Suppressor macrophage treated with lipopolysaccharide for 4 hours (primary cell): ENCODE data around the gene MEG3.

ENCODE experiments used
- DNase-seq: peaks from one replicate; pipeline ENCODE4 v3.0.0-alpha.2; 2020

The MEG3 gene

DNA sequence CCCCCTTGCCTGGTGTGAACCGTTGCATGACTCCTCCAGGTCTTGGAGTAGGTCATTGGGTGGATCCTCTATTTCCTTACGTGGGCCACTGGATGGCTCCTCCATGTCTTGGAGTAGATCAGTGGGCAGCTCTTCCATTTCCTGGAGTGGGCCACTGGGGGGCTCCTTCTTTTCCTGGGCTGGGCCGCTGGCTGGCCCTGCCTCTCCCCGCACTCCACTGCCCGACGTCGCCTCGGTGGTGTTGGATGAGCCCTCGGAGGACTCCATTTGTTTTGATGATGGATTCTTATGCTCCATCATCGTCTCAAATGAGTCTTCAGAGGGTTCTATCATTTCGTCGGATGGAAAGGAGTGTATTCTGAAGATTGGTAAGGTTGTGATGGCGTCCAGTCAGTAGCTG lies 58.5 kb downstream of the MEG3 start:
- DNase-seq: no peak

DNA sequence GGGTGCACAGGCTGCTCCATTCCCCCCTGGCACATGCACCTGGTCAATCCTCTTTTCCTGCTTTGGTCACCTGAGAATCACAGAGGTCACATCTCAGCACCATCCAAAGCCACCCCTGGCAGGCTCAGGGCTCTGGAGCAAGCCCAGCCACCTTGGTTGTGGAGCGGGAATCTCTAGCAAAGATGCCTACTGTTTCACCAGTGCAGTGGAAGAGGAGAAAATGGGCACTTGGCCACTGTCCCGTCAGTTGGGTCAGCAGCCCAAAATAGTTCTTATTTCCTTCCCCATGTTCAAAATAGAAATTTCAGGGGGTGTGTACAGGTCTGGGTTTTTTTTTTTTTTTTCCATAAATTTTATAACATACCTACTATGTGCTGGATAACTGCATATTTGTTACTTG lies 59.3 kb downstream of the MEG3 start:
- DNase-seq: no peak

DNA sequence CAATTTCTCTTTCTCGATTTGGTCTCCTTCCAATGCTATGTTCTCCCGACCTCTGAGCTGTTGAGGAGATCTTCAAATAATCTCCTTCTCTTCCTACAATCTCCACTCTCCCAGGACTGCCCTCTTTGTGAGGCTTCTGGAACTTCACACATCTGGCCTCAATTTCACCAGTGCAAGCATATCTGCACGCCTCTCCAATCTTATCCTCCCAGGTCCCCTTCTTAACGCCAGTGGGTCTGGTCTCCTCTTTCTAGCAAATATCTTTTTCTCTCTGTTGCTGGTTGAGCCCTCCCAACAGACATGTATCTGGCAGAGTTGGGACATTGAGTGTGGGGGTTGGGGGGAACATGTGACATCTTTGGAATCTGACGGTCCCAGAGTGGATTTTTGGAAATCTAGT lies 59.7 kb downstream of the MEG3 start:
- DNase-seq: no peak

DNA sequence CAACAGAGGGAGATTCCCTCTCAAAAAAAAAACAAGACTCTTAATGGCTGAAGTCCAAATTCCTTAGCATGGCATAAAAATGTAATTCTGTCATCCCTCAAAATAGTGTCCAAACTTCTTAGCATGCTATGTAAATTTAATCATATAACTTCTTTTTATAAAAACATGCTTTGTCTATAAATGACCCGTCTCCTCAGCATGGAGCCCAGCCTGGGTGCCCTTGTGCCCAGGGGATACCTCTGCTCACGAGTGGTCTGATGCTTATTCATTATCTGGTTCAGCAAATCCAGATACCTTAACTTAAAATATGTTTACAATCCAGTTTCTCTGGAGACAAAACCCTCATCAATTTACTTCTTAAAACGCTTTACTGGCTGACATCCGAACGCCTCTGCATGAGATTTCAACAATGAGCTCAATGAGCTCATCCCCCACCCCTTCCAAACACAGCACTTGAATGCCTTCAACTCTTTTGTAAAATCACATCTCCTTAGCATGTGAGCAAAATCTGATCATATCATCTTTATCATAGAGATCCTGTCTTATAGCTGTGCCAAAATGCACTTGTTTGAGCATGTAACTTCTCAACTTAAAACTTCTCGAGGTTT lies 61.9 kb downstream of the MEG3 start:
- no peak for DNase-seq

DNA sequence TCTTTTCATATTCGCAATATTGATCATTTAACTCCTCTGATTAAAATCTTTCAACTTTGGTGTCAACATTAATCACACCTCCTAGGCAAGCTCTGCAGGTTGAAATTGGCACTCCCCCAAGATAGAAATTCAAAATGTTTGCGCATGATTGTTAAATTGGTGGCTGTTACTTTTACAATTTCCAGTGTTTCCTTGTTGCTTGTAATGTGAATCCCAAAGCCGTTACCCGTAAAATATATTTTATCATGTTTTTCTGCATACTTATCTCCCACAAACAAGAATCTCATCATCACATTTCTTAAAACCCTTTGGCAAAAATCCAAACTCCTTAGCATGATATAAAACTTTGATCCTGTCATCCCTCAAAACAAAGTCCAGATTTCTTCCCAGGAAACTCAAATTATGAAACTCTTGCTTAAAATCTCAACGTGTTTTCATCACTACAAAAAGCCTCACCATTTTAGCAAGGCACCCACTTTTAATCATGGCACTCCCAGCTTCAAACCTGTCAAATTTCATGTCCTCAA lies 62.9 kb downstream of the MEG3 start:
- DNase-seq: no peak

DNA sequence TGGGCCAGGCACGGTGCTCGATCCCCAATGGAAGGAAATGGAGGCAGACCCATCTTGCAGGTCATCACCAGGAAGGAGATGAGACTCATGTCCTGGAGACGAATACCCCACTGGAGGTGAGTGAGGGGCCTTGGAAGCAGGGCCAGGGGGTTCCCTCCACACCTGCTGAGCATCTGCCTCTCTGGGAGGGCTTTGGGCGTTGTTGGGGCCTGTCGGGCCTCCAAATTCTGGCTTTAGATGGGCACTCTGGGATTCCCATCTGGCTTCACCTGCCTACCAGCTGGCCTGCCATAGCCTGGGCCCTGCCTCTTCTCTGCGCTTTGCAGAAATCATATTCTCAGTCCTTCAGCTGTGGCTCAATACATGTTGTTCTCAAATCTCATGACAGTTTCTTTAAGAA lies 63.7 kb downstream of the MEG3 start:
- DNase-seq: no peak

DNA sequence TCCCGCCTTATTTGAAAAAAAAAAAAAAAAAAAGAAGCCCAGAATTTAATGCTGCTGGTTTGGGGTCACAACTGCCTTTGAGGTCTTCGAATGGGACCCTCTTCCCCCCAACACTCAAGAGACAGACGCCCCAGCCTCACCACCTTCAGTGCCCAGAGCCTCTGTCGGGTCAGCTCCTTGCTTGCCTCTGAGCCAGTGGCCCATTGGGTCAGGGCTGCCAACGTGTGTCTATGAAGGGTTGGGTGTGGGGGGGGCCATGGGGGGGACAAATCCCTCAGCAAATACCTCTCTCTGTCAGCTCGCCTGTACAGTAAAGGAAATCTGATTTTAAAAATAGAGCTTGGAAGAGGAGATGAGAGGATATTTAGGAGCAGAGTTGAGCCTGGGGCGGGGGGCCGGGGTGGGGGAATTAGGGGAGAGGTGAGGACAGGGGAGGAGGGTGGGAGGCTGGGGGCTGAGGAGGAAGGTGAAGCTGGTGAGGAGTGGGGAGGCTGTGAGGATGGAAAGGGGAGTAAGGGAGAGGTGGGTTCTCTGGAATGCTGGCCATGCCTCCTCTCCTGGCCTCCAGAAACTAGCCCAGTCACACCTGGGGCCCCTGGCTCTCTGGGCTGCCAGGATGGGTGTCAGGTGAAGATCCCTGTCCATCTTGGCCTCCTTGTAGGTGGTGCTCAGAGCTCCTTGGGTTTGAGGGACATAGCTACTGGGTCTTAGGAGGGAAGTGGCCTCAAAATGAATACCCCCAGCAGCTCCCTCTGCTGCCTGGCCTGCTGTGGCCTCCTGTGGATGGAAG lies 64.3 kb downstream of the MEG3 start:
- DNase-seq: no peak

DNA sequence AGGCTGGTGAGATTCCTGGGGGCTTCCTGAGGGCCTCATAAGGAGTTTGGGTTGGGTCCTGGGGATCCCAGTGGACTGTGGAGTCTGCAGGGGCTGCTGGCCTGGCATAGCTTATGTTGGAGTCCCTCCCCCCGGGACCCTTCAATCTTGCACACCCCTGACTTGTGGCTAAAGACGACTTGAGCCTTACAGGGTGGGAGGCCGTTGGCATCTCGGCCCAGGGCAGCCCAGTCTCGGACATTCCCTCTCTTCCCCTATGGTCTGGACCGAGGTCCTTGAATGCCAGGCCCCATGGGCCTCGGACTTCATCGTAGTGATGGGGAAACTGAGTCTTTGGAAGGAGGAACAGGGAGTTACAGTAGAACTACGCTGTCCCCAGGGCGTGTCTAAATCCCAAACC lies 65.1 kb downstream of the MEG3 start:
- DNase-seq: no peak

DNA sequence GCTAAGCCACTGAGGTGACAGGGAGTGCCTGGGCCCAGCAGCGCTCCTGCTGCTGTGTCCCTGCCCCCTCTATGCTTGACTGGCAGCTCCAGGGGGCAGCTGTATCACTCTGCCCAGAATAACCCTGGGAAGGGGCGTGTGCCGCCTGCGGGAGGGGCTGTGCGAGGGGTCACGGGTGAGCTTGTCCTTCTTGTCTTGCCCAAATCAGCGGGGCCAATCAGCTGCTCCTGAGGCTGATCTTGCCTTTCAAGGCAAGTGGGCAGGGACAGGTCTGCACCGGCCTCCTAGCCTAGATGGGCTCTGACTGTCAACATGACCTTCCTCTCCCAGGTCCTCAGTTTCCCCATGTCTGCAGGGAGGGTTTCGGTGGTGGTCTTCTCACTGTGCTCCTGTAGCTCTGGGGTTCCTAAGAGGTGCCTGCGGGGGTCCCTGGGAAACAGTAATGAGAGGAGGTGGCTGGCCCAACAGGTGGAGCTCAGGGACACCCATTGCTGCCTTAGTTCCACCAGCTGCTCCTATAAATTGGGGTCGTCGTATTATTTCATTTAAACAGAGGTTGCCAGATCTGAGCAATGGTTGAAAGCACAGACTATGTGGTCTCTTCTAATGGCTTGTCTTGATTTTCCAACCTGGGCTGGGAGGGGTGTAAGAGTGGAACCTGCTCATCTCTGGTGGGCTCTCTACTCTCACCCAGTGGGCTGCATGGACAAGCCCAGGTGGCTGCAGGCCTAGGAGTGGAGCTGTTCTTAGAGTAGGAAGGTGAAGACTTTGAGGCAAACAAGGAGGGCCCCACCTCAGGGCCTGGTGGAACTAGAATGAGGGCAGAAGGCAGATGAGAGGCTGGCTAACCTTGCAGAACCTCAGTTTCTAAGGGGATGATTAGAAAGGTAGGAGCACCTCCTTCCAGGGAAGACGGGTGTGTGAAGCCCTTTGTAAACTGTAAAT lies 65.9 kb downstream of the MEG3 start:
- no peak for DNase-seq

DNA sequence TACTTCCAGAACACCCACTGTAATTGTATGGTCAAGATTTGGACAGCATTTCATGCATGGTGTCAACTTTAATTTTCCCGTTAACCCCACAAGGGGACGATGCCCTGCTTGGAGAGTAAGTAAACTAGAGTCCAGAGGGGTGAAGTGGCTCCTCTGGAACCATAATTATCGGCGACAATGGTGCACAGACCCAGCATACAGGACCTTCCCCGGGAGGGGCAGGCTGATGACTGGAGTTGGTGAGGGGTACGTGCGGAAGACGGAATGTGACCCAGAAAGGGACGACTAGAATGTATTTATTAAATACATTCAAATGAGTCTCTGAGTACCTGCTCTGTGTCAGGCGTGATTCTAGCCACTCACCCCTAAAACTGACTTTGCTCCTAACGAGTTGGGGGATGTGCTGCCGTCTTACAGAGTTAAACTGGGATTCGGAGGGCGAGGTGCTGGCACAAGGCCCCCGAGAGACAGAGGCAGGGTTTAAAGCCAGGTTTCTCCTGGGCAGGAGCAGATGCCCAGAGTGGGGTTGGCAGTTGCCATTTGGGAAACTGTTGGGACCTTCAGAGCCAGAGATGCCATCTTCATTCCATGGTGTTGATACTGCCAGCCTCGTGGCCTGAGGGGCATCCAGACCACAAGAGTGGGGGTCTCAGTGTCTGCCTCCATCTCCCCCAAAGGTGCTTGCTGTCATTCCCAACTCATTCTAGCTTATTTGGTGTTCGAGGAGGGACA lies 66.7 kb downstream of the MEG3 start:
- DNase-seq: no peak

DNA sequence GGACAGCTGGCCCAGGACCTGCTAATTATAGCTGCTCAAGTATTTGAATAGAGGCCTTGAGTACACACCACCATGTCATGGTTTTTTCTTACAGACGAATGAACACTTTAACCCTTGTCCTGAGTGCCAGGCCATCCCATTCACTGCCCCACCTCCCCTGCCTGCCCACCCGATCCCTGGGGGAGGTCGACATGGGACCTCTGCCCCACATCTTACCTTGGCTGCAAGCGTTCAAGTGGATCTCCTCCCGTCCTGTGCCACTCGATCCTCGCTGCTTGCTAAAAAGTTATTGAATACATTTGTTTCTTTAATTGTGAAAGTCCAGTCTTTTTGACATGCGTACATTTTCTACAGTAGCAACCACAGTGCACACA lies 67.3 kb downstream of the MEG3 start:
- no peak for DNase-seq

DNA sequence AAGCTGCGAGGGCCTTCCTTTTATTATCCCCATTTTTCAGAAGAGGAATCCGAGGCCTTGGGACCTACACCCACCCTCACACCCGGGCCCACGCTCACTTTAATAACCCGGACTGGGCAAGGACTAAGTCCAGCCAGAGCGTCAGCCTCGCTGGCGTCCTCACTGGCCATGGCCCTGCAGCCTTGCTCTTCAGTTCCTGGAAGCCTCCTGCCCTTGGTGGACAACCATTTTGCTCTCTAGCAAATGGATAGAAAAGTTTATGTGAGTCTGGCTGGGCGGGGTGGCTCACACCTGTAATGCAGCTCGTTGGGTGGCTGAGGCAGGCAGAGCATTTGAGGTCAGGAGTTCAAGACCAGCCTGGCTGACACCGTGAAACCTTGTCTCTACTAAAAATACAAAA lies 67.8 kb downstream of the MEG3 start:
- DNase-seq: no peak

DNA sequence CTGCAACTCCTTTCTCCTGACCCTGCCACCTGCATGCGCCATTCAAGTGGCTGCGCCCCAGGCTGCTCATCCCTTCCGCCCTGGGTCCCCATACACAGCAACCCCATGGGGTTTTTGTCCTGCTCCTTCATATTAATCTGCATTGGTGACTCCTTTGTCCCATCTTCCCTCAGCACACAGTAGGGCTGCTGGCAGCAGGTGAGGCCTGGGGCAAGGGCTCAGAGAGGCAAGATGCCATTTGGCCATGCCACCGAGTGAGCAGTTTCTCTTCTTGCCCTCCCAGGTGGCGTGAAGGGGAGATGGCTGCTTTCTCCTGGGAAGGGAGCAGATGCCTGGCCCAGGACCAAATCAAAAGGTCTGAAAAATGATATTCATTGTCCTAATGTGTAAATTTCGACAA lies 68.5 kb downstream of the MEG3 start:
- no peak for DNase-seq

DNA sequence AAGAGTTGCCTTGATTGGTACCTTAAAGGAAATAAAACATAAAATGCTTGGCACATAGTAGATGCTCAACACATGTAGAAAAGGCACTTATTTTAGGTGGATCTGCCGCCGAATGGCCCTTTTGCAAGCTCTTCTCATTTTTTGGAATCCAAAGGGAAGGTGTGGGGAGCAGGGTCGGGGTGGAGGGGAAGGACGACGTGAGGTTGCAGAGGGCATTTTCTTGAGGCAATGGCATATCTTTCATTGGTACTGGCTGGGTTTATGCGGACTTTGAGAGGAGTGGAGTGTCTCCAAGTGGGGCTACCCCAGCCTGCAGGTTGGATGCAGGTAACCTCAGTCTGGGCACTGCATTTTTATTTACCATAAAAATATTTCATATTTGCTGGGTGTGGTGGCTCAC lies 69.5 kb downstream of the MEG3 start:
- no peak for DNase-seq

DNA sequence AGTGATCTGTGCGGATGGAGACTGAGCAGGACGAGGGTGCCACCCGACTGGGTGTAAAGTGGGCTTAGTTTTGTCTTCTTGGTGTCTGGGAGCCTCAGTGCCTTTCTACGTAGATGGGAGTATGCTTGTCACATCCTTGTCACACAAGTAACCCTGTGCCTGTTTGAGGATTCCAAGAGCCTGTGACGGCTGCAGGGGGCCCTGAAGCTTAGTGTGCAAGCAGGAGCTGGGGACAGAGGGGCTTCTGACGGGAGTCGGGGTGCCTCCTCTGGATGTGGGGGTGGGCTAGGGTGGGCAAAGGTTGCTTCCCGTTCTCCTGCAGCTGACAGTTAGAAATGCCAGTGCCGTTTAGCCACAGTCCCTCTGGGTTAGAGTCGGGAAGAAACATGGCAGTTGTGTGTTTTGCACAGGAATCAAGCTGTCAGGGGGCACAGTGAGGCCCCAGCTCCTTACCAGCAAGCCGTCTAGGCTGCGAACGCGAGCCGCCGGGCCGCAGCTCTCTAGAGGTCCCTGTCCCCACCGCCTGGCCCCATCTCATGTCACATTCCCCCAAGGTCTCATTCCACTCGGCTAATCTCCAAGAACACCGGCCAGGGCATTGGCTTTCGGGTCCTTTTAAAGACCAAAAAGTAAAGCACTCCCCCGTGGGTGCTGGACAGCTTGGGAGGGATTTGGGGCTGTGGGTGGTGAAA lies 70.6 kb downstream of the MEG3 start:
- DNase-seq: no peak

DNA sequence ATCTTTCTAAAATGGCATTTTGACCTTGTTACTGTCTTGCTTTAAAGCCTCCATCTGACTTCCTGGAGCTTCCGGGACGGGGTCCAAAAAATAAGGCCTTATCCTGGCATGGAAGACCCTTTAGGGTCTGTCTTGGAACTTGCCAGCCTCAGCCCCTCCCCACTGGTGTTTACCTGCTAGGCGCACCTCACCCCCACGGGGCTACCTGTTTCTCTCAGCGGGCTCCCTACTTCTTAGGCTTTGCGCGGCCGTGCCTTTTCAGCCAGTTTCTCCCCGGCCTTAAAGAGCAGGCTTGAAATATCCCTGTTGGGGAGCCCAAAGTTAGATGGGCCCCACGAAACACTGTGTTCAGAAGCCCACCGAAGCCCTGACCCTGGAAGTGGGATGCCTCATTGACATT lies 72.5 kb downstream of the MEG3 start:
- no peak for DNase-seq

DNA sequence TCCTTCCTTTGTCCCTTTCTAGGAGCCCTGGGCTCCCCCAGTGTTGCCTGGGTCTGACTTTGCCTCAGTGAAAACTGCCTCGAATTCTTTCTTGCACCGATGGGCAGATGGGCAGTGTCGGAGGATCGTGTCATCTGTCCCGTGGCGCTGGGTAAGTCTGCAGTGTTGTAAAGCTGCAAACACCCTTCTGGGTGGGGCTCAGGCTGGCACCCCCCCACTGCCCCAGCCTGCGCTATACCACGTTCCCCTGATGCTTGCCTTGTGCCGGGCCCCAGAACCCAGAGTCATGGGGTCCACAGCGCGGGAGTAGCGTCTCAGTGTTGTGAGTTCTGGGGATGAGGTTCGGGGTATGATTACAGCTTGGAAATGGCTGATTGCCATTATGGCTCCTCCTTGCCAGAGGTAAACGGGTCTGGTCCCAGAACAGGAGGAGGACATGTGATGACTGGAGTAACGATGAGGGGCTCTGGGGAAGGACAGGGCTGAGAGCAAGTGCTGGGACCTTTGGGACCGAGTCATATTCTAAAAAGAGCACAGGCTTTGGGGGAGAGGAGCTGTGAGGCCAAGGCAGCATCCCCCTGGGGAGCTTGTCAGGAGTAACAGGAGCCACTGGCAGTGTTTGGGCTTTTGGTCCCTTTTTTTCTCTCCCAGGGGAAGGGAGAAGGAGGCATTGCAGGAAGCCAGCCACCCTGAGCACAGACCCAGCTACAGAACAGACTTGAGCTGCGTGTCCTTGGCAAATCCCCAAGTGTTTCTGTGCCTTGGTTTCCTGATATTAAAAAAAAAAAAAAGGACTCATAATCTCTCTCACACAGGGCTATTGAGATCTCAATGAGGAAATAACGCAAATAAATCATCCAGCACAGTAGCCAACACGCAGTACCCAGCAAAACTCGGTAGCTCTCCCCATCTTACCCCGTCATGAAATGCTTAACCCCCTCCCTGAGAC lies 73.3 kb downstream of the MEG3 start:
- no peak for DNase-seq

DNA sequence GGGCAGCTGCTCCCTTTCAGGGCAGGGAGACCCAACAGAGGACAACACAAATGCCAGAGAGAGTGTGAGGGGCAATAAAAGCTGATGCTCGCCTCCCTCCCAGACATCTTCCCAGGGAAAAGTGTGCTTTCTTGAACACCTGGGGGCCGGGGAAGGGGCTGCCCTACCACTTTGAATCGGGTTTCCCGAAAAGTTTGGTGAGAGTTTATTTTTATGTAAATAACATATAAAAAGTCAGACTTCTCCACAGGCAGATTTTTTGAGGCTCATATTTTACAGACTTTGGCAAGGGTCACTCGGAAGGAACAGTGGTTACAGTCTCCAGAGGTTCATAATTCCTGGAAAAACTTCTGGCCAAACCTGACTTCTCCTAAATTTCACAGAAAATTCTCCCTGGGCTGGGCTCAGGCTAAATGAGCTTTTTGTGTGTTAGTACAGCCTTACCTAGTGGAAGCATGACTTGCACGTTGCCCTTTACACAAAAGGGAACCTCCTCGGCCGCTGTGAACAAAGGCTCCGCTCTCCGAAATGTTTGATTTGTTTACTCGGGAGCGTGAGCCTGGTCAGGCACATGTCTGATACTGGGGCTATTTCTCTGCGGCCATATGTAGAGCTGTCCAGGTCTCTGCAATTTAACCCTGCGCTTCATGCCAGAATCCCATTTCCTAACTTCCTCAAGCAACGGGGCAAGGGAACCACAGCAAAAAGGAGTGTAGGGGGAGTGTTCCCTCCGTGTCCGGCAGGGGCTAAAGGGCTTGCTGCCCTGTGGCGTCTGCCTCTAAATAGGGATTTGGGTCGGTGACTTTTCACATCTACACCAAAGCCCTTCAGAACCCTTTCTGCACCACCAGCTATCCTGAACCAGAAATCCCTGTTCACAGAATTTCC lies 74.2 kb downstream of the MEG3 start:
- DNase-seq: no peak

DNA sequence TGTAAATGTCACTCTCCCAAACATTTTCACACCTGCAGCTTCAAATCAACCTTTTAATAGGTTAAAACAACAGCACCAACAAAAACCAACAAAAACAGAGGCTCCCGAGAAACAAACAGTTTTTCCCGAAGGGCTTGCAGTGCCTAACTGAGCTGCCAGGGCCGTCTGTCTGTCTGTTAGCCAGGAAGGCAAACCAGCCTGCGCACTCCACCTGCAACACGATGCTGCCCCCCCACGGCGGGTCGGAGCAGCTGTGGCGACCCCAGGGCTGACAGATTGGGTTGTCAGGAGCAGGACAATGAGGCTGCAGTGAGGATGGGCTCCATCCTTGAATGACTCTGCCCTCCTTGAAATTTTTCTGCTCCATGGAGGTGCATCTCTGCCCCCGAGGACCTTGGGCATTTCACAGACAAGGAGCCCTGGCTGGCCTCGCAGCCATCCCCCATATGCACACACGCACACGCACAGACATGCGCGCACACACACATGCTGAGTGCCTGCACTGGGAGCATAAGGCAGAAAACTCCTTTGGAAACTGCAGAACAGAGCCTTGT lies 75.0 kb downstream of the MEG3 start:
- no peak for DNase-seq
